IPS-NIHi7 (cell line): Measurements from ENCODE around the gene EXOC4.

Experiments
- DNase-seq: peaks from one replicate; pipeline ENCODE4 v3.0.0; 2012; ENCODE audit warnings: mixed read lengths; ENCODE audit errors: extremely low spot score

Gene EXOC4

DNA sequence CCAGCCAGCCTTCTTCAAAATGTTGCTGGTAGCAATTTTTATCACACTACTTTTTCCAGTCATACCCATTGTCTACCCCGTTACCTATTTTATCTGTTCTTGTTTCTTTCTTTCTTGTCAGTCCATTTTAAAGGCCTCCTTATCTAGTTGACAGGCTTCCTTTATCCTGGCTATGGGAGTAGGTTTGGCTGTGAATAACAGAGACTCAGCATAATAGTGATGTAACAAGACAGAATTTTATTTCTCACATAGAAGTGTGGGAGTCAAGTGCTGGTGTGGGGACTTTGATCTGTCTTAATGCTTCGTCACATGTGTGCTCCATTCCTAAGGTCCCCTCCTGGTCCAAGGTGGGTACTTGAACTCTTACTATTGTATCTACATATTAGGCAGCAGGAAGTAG is 283.6 kb downstream of the EXOC4 start:
- DNase-seq: no peak

DNA sequence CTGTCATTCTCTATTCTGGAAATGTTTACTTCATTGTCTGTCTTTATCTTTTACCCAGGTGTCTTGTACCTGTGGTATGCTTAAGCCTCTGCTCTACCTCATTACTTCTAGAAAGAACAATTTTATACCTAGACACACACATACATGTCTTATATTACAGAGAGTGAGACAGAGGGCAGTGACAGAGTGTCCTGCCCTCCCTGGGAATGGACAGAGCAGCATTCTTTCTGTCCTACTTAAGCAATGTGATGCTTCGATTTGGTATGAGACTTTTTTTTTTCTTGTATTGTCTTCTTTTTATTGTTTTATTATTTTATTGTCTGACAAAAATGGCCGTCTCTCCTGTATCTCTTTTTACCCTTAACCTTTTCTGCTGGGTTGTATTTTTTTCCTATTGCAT is 286.1 kb downstream of the EXOC4 start:
- no peak for DNase-seq

DNA sequence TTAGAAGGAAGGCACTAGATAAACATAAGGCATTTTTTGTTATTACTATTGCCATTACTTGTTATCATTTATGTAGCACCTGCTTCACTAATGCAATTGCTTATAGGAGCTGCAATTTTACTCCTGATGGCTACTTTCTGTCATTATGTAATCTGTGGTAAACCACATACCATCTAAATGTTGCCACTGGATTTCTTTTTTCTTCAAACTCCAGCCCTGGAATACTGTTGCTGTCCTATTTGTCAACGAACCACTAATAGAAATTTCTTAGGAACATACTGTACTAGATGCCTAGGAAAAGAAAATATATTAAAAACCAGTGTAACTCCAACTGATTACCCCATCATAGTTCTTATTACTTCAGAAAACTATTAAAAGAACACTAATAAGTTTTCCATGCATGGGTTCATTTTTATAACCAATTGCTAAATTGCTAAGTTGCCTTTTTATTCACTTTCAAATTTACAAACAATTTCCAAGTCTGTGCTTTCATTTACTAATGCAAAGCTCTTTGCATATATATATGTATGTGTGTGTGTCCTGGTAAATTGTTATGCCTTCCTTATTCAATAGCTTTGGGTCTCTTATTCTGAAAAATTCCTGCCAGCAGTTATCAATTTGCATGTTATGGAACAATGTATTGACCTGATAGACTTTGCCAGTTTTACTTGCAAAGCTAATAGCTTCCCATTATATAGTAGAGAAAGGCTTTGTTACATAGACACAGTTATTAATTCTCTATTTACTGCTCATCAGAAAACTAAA is 287.4 kb downstream of the EXOC4 start:
- no peak for DNase-seq

DNA sequence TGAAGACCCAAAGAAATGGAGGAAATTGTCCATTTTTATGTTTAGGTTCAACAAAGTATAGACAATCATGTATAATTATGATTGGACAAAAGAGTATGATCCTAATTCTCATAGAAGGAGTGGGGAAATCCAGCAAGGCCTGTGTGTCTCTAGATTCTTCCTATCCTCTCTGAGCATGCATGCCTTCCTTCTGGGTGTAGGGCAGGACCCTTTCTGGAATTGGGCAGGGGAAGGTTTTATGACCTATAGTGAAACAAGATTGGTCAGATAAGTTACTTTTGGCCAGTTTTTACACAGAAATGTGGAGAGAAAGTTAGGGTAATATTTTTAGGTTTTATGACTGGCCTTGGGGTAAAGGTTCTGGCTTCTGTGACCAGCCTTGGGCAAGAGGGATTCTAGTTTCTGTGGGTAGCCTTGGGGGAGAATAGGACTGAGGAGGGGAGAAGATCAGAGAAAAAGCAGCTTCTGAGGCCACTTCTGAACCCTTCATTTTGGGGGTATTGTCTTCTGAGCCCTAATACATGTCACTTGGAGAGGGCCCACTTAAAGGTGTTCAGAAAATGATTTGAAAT is 289.4 kb downstream of the EXOC4 start:
- no peak for DNase-seq

DNA sequence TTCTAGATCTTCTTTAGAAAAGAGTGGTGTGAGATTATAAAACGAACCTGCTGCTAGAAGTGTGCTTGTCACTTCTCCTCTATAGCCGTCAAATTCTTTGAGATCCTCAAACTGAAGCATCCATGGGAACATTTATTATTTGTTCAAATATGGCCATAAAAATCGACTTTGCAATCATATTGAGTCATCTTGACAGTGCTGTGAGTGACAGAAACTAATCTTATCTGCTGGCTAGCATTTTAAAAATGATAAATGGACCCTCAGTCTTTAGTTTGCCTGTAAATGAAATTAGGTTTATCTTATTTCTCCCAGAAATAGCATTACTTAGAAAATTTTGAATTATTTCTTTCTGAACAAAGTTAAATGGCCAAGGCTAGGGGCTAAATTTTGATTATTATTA is 290.8 kb downstream of the EXOC4 start:
- no peak for DNase-seq

DNA sequence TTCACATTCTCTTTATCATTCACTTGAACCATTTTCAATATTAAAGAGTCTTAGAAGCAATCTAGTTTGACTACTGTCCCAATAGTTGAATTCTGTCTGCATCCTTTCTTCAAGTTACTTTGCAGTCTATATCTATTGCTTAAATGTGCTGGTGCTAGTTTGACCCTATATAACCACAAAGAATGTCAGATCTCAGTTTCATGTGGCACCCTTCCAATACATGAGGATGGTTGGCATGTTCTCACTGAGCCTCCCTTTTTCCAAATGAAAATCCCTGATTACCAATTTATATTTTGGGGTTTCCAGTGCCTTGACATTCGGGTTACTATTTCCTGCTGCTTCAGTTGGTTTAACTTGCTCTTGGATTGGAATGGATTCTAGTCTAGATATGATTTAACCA is 292.7 kb downstream of the EXOC4 start:
- no peak for DNase-seq

DNA sequence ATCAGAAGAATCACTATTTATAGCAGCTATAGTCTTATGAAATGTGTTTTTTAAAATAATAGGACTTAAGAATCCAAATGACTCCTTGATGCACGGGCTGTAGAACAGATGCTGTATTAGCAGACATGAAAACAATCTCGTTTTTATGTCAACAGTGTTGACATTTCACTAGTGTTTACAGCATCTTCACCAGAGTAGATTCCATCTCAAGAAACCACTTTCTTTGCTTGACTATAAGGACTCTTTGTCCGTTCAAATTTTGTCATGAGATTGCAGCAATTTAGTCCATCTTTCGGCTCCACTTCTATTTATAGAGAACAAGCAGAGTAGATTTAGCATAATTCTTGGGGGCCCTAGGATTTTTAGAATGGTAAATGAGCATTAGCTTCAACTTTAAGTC is 295.1 kb downstream of the EXOC4 start:
- no peak for DNase-seq

DNA sequence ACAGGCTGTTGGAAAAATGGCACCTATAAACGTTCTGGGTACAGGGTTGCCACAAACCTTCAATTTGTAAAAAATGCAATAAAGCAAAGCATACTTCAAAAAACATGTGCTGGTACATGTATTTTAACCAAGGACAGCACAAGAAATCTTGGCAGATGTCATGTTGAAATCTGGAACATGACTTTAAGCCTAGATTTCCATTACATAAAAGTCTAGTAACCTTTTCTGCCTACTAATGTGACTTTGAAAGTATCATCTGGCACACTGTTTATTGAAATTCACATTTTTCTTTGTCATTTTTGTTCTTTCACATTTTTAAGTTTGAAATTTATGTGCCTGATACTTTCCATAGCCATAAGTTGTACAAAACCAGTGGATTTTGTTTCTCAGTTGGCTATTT is 296.8 kb downstream of the EXOC4 start:
- no peak for DNase-seq

DNA sequence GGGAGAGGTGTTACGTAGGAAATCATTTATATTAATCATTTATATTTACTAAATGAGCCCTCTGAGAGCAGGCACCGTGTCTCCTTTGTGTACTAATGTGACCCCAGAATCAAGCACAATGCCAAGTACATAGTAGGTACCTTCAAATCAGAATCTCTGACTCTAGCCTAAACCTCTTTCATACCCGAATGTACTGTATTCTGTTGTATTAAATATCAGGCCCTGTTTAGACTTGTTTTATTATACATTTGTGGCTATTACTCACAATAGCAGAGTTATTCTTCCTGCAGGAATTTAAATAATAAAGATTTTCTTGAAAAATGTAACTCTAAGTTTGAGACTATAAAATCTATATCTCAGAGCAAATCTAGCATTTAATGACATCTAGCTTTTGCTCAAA is 297.3 kb downstream of the EXOC4 start:
- DNase-seq: no peak

DNA sequence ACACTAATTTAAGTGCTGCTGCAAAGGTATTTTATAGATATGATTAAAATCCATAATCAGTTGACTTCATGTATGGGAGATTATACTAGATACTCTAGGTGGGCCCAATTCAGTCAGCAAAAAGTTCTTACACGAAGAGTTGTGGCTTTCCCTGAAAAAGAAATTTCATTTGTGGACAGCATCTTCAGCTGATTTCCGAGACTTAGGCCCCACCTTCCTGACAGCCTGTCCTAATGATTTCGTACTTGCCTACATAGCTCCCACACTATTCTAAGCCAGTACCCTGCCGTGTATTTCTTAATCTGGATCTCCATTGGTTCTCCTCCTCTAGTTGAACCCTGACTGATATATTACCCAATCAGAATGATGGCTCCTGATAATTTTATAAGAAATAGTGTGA is 297.9 kb downstream of the EXOC4 start:
- DNase-seq: no peak

DNA sequence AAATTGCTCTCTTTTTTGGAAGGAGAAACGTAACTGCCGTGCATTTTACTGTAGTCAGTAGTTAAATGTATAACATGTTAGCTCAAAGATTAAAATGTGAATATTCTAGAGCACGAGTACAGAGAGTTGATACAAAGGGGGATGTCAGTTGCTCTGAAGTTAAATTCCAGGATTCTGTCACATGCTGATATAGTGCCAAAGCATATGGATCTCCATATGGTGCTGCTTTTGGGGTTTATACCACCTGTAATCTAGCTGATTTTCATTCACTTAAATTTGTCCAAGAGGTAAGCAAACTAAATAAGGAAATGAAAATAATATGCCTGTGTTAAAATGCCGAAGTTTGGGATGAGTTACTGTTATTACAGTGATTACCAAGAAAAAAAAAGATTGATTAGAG is 298.6 kb downstream of the EXOC4 start:
- no peak for DNase-seq

DNA sequence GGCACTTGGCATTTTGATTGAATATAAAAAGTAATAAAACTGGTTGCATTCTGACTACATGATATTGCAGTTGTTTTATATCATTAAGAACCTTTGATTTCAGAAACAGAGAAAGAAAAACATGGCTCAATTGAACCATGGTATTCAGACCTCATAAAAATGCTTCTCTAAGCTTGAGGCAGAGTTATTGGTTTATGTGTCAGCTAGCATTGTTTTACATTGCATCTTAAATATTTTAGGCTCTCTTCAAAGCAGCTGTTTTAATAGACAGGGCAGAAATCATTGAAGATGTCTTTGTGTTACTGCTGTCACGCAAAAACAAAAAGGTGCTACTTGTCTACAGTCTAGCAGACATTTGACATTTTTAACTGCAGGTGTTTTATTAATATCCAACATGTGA is 299.2 kb downstream of the EXOC4 start:
- DNase-seq: no peak

DNA sequence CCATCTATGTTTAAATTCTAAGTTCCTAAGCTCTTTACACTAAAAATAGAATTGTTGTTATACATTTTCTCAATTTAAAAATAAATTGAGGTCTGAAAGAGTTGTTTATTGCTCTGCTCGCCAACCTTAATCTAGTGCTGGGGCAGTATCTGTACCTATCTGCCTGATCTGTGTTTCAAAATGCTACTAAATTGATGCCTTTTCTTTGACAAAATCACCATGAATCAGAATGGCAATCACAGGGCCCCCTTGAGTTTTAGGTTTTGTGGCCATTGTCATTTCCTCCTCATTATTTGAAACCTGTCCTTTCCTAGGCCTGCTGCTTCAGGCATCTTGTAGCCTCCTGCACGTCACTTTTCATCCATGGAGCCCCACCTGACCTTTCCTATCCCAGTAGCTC is 301.5 kb downstream of the EXOC4 start:
- DNase-seq: no peak

DNA sequence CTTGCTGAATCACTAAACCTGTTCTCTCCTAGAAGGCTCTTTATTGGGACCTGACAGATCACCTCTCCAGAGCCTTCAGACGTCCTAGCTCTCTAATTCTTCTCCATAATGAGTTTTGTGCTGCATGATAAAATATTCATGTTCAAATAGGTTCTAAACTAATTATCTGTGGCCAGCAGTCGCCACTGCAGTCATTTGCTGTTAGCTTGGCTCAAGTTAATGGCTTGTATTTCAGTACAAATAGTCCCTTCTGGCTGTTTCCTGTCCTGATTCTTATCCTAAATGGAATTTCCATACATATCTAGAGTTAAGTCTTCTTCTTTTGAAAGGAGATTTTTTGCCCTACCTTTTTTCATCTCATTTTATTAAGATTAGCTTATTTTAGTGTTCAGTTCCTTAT is 303.2 kb downstream of the EXOC4 start:
- DNase-seq: no peak

DNA sequence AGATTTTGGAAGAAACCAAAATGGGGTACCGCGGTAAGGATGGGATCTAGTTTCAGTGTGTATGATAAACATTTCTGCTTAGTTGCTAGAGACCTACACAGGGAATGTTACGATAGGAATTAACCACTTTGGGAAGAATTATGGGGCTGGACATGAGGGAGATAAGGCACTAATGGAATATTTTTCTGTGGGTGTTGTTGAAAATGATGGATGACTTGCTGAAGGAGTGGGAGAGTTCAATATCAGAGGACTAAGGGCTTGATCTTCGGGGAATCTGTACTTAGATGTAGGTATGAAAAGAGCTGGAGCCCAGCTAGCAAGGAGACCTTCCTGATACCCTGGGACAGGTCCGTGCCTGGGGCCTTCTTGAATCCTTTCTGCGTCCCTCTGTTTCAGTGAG is 303.7 kb downstream of the EXOC4 start:
- DNase-seq: no peak

DNA sequence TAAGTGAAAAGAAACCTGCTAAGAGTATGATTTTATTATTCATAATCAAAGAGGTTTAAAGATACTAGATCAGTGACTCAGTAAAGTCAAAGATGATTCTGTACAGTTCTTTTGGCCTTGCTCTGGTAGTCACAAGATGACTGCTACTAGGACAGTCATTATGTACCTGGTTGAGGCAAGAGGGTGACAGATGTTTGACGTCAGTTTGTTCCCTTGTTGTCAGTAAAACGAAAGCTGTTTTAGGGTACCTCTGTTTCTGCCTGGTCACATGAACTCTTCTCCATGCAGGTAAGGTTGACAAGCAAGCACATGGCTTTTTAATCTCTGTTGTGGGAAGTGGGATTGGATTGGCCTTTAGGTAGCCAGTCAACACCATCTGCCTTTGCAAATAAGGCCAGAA is 308.0 kb downstream of the EXOC4 start:
- DNase-seq: no peak

DNA sequence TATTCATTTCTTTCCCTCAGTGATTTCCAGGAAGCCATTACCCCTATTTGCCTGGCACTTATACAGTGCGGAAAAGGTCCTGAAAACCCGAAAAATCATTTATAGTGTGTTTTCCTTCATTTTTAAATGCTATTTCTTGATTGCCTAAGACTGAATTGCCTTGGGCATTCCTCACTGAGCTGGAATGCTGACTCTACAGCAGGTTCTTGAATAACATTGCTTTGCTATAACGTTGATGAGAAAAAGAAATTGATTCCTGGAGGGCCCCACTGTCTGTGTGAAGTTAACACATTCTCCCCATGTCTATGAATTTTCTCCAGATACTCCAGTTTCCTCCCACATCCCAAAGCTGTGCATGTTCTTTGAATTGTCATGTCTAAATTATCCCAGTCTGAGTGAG is 308.5 kb downstream of the EXOC4 start:
- no peak for DNase-seq

DNA sequence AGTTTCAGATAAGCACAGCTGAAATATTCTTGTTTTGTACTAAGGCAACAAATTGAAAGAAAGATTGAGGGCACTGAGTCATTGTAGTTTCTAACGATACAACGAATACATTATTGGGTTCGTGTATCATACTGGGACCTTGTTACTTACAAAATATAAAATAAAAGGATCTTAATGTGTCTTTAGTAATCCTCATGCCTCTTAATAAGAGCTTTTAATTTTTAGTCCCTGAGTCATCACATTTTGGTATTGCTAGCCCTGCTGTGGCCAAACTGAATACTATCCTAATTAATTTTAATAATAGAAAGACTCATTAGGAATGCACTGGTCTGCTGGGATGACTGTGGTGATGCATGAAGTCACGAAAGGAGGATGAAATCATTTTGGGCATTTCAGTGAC is 309.7 kb downstream of the EXOC4 start:
- no peak for DNase-seq

DNA sequence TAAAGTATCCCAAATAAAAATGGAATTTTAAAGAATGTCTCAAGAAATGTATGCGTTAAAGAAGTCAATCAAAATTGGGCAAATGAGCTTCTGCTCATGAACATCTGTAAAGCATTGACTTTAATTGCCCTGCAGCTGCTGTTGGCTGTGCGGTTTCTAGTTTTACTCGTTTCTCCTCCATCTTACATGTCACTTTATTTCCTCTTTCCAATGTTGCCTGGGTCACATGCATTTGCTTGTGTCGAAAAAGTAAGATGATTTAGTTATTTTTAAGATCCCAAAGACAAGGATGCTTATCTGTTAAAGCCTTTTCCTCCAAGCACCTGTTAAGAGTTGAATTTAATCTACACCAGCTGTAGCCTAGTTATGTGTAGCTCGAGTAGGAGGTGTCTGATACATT is 310.4 kb downstream of the EXOC4 start:
- DNase-seq: no peak

DNA sequence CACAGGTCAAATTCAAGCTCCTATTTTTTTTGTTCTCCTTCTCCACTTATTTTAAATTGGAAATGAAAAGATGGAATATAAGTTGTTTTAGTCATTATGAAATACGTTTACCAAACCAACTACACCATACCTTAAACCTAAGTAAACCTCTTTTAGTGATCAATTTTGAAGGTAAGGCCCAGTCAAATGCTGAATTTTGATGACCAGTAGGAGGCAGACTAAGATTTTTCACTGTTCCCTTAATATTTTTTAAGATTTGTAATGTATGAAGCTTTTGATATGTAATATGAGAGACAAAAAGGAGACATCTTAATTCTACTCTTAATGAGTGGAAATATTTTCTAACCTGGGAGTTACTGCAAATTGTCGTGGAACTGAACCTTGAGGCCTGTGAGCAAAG is 311.6 kb downstream of the EXOC4 start:
- DNase-seq: no peak

DNA sequence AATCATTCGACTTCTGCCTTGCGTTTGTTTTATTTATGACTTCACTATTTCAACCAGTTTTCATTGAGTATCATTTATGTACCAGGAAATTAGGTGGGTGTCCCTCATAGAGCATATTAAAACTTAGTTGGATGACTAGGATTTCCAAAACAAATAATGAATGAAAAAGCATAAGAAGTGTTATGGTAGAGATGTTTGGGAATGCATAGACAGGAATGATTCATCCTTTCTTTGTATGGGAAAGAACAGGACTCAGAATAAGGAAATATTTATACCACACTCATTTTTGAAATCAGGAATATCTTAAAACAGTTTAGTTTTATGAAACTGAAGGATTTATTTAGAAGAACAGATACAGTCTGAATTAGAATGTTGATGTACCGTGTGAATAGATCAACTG is 315.7 kb downstream of the EXOC4 start:
- no peak for DNase-seq

DNA sequence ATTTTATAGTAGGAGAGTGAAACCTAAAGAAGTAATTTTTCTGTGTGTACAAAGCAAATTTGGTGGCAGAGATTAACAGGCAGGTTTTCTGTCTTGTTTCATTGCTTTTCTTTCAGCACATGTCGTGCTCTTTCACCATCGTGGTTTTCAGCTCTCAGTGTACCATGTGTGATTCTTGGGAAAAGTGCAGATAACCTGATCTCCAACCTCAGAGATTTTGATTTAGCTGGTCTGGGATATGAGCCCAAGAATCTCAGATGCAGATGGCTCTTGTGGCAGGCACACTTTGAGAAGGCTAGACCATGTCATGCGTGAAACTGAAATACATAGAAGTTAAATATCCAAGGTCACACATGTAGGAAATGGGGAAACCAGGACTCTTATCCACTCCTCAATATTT is 317.4 kb downstream of the EXOC4 start:
- DNase-seq: no peak

DNA sequence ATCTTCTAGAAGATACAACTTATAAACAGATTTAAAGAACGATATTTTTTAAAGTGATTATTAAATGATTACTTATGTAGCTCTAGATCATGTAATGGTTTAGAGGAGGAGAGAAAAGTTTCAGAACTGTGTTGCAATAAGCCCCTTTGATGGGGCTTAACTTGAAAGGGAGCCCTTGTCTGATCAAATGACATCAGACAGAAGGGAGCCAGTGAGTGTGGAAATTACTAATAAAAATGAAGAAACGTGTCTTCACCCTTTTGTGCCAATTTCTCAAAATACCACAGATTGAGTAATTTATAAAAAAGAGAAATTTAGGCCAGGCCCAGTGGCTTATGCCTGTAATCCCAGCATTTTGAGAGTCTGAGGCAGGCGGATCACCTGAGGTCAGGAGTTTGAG is 318.2 kb downstream of the EXOC4 start:
- no peak for DNase-seq

DNA sequence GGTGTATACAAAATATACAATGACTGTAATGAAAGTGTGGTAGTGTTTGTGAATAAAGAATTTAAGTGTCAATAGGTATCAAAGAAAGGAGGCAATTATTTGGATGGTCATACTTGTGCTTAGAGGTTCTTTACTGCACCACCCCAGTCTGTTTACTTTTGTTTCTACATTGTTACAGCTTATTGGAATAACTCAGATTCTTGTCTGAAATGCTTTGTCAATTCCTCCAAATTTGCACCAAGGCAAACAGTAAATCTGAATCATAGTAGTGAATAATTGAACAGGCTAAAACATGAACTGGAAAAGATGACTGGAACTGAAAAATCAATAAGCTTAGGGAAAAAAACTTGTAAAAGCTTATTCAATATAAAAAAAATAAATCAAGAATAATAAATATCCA is 319.2 kb downstream of the EXOC4 start:
- no peak for DNase-seq
